Measurements from ENCODE around the gene ELMO1. TPM values are rescaled to one million over a fixed set of nuclear protein-coding genes. Genes with fewer than 3 reads are reported as not detected.

ELMO1 gene
- total and polyA plus RNA-seq, 10 of the 15 experiments (the other 5 are each of a cell fraction or from before 2014, with no cell fraction given) = 22.6 to 85.9 (median 56.6) TPM

DNA sequence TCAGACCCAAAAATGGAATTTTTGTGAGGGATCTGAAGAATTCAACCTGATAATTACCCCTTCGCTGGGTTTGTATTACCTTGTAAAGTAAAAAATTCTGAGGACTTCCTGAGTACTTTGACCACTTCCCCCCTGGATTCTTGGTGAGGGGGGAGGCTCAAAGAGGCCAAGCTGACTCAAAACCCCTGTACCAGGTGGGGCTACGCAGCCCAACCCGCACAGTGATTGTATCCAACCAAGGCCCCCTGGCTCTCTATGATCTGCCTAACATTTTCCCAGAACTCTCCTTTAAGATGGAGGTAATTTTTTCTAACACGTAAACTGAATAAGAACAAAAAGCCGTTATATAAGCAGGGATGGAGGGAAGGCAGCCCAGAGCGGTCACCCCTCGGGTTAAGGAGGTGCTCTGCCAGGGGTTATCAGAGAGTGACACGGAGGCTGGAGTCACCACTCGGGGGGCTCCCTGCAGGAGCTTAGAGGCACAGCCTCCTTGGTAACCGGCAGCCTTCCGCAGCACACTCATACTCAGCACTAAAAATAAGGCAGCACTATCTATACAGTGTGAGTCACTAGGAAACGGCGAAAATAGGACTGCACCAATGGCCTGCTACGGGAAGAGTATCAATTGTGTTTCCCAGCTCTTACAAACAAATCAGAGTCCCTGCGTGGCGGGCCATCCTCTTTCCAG, 255.4 kb downstream of the ELMO1 start (continued):
- no peak for TF ChIP-seq ZBTB40 (IDR thresholded peaks at IDR 0.05; ENCODE audit: borderline replicate concordance)
- no peak for TF ChIP-seq ZNF24 (IDR thresholded peaks at IDR 0.05)
- no peak for TF ChIP-seq IKZF2 (IDR thresholded peaks at IDR 0.05)
- TF ChIP-seq, protein P1, sequence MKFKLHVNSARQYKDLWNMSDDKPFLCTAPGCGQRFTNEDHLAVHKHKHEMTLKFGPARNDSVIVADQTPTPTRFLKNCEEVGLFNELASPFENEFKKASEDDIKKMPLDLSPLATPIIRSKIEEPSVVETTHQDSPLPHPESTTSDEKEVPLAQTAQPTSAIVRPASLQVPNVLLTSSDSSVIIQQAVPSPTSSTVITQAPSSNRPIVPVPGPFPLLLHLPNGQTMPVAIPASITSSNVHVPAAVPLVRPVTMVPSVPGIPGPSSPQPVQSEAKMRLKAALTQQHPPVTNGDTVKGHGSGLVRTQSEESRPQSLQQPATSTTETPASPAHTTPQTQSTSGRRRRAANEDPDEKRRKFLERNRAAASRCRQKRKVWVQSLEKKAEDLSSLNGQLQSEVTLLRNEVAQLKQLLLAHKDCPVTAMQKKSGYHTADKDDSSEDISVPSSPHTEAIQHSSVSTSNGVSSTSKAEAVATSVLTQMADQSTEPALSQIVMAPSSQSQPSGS (IDR thresholded peaks at IDR 0.05; ENCODE audit: low read length) = no peak
- TF ChIP-seq RUNX3 (IDR thresholded peaks at IDR 0.05; ENCODE audit: low read length) = no peak
- TF ChIP-seq TCF12 (IDR thresholded peaks at IDR 0.05; ENCODE audit: low read depth, low read length) = no peak
- no peak for TF ChIP-seq EZH2 (IDR thresholded peaks at IDR 0.05; ENCODE audit: borderline replicate concordance, control insufficient read depth, low read depth, low read length)
- no peak for TF ChIP-seq HDAC2 (IDR thresholded peaks at IDR 0.05)
- no peak for TF ChIP-seq TAF1 (IDR thresholded peaks at IDR 0.05; ENCODE audit: borderline replicate concordance, low read depth, low read length)
- TF ChIP-seq CBX5 (IDR thresholded peaks at IDR 0.05; ENCODE audit: low read depth) = no peak
- TF ChIP-seq RCOR1 (conservative IDR thresholded peaks at IDR 0.05; ENCODE audit: low read depth, low read length) = no peak

Measured in GM12878 (cell line).